ENCODE results near the gene INSC.
"Not testable (repeated sequence)": the region's sequence is repeated elsewhere in the genome, so short reads cannot be mapped to it uniquely, and the experiment has no call there.

INSC gene, protein sequence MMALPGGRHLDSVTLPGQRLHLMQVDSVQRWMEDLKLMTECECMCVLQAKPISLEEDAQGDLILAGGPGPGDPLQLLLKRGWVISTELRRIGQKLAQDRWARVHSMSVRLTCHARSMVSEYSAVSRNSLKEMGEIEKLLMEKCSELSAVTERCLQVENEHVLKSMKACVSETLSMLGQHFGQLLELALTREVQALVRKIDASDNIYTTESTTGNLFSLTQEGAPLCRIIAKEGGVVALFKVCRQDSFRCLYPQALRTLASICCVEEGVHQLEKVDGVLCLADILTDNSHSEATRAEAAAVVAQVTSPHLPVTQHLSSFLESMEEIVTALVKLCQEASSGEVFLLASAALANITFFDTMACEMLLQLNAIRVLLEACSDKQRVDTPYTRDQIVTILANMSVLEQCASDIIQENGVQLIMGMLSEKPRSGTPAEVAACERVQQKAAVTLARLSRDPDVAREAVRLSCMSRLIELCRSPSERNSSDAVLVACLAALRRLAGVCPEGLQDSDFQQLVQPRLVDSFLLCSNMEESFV

GRCh38 chr11:15114501-15115475, at the start of gene INSC:
Gene INSC, plus strand, starts transcription at chr11:15114923. Its CDS starts 34,252 bp downstream, at chr11:15149175.
- no peak for DNase-seq (ENCODE audit: low spot score)

DNA sequence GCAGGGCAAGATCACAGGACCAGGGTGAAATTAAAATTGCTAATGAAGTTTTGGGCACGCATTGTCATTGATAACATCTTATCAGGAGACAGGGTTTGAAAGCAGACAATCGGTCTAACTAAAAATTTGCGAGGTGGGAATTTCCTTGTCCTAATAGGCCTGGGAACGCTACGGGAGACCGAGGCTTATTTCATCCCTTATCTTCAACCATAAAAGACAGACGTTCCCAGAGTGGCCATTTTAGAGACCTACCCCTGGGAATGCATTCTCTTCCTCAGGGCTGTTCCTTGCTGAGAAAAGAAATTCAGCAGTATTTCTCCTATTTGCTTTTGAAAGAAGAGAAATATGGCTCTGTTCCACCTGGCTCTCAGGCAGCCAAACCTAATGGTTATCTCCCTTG, 45.0 kb upstream of the INSC start:
- DNase-seq (ENCODE audit: low spot score): not testable (repeated sequence)

- DNase-seq (ENCODE audit: low spot score): no peak
Observed at GRCh38 chr11:15071556-15072255, 43.0 kb upstream of the INSC start.

GRCh38 chr11:15072551-15073143, 42.1 kb upstream of the INSC start:
- no peak for DNase-seq (ENCODE audit: low spot score)

DNA sequence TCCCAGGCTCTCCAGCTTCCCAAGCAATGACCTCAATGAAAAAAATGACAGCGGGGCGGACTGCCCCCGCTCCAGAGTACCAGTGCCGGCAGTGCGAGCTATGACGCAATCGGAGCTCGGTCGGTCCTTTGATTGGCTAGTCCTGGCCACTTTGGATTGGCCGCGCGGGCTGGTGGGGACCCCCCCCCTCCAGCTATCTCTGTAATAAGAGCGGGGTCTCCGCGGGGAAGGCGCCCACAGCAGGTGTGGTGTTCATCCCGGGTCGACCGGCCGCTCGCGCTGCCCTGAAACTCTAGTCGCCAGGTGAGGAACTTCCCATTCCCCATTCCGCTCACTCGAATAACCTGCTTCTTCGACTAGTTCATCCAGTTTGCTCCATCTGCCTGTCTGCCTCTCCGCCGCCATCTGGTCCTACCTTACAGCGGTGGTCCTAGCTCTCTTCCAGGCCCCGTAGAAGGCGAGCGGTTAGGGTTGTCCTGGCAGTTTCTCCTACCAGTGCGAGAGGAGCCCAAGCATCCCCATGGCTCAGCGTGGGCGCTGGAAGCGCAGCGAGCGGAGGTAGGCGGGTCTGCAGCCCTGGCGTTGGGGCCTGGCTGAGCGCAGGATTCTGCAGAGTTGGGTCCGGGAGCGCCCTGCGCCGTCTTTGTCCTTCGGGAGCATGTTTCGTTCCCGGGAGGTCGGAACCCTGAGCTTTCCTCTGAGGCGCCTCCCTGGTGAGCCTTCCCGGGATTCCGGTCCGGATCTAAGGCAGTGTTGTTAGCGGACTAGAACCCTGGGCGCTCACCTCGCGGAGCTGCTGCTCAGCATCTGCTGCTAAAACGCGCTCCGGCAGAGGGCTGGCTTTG, 41.1 kb upstream of the INSC start, which contains the start of gene CALCB:
CALCB (plus strand) TSS at position 233 of the 845 bp plus-strand sequence. CDS start 1,126 bp downstream, outside the sequence.
- no peak for DNase-seq (ENCODE audit: low spot score)

DNA sequence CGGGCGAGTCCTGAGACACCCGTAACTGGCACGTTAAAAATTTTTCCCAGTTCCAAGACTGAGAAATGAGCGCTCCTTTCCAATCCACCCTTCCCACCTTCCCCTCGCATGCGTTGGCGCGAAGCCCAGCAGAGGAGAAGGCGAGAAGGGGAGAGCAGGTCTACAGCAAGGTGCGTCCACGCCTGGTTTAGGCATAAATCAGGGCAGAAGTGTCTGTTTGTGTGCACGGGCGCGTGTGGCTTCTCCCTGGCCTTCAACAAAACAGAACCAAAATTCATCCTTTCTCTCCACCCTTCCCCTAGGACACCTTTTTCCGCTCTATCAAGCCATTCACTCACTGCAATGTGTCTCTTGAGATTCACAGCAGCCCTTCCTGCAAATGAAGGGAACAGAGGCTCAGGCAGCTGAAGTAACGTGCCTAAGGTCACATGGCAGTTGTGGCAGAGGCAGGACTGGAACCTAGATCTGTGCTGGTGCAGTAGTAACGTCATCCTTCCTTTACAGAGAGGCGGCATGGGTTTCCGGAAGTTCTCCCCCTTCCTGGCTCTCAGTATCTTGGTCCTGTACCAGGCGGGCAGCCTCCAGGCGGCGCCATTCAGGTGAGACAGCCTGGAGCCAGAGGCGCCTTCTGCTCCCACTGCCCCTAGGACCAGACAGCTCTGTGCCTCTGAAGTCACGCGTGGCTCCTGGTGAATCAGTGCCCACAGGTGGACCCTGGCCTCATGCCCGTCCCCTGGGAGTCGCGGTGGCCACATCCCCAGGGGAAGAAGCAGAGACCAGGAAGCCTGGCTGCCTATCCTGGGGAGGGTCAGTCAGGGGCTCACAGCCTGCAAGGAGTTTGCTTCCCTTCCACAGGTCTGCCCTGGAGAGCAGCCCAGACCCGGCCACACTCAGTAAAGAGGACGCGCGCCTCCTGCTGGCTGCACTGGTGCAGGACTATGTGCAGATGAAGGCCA, 40.2 kb upstream of the INSC start:
- peak; percentile 79 for DNase-seq (ENCODE audit: low spot score)

GRCh38 chr11:15075162-15075526, 39.6 kb upstream of the INSC start:
- DNase-seq (ENCODE audit: low spot score): no peak

- no peak for DNase-seq (ENCODE audit: low spot score)
Observed at GRCh38 chr11:15091175-15091574, 23.5 kb upstream of the INSC start.

DNA sequence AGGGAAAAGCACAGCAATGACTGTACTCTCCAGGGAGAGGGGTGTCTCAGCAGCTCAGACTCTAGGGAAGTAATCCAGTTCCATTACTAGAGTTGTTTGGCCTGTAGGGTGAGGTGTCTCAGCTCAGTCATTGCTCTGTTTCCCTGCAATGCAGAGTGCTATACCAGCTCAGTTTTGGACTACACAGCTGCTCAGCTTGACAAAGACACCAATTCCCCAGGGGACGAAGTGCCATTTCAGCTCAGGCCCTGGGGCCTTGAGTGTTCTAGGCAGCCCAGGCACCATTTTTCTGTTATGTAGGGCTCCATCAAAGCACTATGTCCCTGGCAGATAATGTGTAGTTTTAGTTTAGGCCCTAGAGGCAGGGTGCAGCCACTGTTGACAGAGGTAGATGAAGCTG, 23.1 kb upstream of the INSC start:
- no peak for DNase-seq (ENCODE audit: low spot score)

DNA sequence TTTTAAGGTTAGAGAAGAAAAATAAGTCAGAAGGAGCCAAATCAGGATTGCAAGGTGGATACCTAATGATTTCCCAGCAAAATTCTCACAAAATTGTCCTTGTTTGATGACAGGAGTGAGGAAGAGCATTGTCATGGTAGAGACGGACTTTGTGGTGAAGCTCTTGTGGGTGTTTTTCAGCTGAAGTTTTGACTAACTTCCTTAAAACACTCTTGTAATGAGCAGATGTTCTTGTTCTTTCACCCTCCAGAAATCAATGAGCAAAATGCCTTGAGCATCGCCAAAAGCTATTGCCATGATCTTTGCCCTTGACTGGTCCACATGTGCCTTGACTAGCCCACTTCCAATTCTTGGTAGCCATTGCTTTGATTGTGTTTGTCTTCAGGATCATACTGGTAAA, 21.3 kb upstream of the INSC start:
- no peak for DNase-seq (ENCODE audit: low spot score)

- no peak for DNase-seq (ENCODE audit: low spot score)
Observed at GRCh38 chr11:15095736-15096228, 18.9 kb upstream of the INSC start.

DNA sequence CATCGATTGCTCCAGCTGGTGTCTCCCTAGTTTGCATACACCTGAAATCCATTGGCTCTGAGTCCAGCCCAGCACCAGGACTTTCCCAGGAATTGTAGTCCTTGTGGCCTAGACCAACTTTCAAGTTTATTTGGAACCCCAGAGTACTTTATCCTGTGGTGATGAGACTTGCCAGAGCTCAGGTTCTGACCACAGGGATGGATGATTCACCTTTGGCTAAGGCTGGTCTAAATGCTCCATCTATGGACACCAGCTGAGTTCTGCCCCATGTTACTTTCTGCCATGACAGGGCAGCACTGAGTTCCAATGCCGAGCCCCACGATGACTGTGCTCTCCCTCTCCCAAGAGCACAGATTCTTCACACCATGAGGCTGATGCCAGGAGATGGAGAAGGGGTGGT, 17.3 kb upstream of the INSC start:
- no peak for DNase-seq (ENCODE audit: low spot score)

GRCh38 chr11:15099267-15099666, 15.5 kb upstream of the INSC start:
- DNase-seq (ENCODE audit: low spot score): no peak

DNA sequence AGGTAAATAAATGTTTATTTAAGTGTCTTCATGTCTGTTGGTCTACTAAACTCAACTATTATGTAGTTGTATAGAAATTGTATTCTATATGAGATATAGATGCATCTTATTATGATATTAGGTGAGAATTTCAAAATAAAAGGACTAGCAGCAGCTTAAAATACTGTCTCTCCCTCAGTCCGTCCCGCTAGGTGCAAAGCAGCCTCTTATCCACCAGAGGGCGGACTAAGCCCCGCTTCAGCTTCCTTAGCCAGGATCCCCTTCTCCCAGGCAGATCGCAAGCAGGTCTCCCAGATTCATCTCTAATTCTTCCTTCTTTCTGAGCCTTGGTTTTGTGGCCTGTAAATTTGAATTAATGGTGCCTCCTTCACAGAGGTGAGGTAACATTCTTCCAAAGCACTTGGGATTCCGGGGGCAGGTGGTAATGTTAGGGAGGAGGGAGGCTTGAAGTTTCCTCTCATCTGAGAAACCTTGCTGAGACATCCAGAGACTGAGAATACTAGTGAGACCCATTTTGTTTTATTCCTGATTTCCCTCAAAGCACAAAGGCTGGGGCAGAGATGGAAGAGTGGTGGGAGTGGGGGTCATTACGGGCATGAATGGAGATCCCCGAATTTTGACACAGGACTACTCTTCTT, 13.5 kb upstream of the INSC start:
- peak; percentile 81 for DNase-seq (ENCODE audit: low spot score)

GRCh38 chr11:15104166-15104565, 10.6 kb upstream of the INSC start:
- no peak for DNase-seq (ENCODE audit: low spot score)

DNA sequence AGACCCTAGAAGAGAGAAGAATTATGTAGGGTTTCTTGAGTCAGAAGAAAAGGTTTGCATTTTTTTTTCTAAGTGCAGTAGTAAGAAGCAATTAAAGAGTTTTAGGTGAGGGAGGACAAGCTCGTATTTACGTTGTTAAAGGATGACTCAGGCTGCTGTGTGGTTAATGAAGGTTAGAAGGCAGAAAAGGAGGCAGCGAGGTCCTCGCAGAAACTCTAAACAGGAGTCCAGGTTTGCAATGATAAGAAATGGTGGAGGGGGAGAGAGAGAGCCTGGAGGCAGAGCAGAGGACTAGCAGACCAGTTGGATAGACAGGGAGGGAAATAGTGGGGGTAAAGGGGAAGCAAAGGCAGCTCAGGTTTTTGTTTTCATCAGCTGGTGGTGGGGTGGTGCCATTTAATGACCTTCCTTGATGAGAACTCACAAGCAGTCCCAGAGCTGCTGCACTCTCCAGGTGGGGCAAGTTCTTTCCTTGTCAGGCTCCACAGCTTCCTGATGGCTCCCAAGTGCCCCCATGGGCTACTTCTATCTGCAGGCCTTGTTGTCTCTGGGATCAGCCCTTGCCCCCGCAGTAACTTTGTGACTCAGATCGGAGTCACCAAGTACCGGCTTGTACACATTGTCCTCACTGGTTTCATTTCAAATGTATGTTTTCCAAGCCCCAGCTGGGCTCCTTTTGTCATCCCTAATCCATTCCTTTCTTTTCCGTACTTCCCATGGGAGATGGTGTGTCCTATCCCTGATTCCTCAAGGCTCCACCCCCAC, 8.3 kb upstream of the INSC start:
- DNase-seq (ENCODE audit: low spot score): no peak

DNA sequence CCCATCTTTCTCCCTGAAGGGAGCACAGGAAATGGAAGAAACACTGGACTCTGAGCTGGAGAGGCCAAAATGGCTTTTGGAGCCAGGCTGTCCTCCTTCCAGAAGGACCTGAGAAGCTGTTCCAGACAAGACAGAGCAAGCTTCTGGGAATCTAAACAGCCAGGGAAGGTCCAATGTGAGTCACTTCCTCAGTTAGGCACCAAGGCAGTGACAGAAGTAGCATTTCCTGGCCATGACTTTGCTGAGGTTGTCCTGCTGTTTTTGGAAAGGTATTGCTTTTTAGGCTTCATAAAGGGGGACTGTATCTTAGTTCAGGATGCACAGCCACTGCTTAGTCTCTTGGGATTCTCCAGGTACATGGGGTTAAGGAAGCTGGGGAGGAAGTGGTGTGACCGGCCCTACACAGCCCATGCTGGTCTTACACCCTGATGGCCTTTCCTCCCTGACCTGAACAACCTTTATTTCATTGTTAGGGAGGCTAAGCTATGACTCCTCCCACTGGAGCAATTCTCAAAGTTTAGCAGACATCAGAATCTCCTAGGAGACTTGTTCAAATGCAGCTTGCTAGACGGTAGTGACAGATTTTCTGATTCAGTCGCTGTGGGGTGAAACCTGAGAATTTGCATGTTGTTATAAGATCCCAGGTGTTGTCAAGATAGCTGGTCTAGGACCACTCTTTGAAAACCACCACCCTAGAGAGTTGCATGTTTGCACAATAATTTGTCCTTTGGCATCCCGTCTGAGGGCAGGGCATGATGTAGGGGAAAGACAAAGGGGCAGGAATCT, 6.8 kb upstream of the INSC start:
- no peak for DNase-seq (ENCODE audit: low spot score)

All from Ammon's horn (tissue), 1 donor.